Inflammatory macrophage (primary cell): ENCODE data around the gene DNAI4.
"Not testable (repeated sequence)": the region's sequence is repeated elsewhere in the genome, so short reads cannot be mapped to it uniquely, and the experiment has no call there.

Experiments used
- DNase-seq, 2 donors: peaks; one replicate each; pipeline ENCODE4 v3.0.0-alpha.2; 2020 to 2022

DNAI4 gene

GRCh38 chr1:66927528-66927927 is 2.9 kb upstream of the DNAI4 start:
- no peak for DNase-seq

GRCh38 chr1:66925944-66926343 is 1.3 kb upstream of the DNAI4 start:
- DNase-seq: no peak

GRCh38 chr1:66925558-66925910 is 878 bp upstream of the DNAI4 start:
- DNase-seq: no peak

DNA sequence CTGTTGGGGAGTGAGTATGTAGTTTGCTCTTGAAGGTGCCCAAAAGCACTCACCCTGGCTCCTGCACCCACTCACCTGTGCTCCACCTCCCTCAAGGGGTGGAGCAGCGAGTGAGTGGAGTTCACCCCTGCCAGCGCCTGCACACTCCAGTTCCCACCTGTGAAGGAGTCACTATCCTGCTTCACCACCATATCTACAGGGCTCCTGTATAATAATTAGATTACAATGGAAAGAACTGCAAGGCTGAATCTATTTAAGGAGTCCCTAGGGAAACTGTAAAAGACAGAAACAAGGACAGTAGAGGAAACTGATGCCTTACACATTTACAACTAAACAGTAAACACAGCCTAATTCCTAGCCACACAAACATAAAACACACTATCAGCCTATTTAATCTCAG is 4.1 kb downstream of the DNAI4 start:
- DNase-seq: no peak

DNA sequence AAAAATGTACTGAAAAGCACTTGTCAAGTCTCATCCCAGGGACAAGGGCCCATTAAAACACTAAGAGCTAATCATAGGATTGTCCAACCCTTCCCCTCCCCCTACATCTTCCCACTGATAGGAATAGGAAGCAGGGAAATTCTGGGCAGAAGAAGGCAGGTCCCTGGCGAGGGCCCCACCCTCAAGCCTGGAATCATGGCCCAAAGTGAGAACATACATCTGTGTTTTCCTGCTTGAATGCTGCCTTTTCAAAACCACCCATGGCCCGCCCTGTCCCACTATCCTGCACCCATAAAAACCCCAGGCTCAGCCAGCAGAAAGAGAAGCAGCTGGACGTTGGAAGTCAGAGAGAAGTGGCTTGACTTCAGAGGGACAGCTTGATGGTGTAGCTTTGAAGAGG is 4.8 kb downstream of the DNAI4 start:
- DNase-seq: no peak

DNA sequence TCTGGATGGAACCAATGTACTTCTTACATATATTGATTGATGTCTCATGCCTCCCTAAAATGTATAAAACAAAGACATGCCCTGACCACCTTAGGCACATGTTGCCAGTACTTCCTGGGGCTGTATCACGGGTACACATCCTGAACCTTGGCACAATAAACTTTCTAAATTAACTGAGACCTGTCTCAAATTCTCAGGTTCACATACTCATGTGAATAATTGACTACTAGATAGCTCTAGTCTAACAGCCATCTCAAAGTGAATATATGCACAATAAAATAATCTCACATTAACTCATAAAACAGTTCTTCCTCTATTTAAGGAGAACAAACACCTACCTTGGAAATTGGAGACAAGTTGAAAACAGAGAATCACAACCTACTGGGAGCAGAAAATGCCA is 5.6 kb downstream of the DNAI4 start:
- no peak for DNase-seq

DNA sequence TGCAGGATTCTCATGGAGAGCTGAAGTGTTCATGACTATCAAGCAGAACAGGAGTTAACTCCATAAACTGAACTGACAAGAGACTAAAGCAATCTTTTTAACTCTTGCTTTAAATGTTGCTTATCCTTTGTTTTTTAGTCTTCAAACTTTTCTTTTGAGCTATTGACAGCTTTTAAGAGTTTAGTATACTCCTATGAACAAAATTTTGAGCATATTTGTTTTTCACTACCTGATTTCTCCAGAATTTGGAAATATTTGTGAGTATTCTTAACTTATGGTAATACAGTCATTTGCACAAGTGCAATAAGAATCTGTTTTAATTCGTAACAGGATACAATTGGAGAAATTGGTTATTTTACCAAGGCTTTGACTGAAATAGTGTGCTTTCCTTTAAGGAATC is 7.2 kb downstream of the DNAI4 start:
- DNase-seq: no peak

GRCh38 chr1:66916320-66916719 is 8.3 kb downstream of the DNAI4 start:
- no peak for DNase-seq

- not testable (repeated sequence) for DNase-seq
These were observed 9.5 kb downstream of the DNAI4 start for GRCh38 chr1:66915203-66915602.

GRCh38 chr1:66893712-66894111 is 30.9 kb downstream of the DNAI4 start:
- no peak for DNase-seq

DNA sequence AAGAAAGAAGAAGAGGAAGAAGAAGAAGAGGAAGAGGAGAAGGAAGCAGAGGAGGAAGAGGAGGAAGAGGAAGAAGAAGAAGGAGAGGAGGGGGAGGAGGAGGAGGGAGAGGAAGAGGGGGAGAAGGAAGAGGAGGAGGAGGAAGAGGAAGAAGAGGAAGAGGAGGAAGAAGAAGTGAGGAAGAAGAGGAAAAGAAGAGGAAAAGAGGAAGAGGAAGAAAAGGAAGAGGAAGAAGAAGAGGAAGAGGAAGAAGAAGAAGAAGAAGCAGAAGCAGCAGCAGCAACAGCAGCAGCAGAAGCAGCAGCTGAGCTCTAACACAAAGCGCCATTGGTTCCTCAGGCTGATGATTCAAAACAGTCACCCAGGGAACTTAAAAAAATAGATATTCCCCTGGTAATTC is 34.0 kb downstream of the DNAI4 start:
- peak; percentile 18 to 19 for DNase-seq

DNA sequence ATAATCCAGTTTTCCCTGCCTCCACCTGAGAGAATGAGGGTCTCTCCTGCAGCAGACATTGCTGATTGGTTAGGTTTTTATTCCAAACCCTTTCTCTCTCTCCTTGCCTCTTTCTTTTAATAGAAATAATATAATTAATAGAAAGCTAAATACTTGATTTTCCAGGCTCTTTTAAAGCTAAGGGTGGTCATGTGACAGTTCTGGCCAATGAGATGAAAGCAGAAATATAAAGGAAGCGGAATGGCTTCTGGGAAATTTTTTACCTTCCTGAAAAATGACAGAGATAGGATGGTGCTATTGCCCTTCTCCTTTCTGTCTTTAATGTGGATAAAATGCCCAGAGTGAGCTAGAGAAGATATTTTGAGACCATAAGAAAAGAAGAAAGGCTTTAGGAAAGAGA is 35.6 kb downstream of the DNAI4 start:
- no peak for DNase-seq

DNA sequence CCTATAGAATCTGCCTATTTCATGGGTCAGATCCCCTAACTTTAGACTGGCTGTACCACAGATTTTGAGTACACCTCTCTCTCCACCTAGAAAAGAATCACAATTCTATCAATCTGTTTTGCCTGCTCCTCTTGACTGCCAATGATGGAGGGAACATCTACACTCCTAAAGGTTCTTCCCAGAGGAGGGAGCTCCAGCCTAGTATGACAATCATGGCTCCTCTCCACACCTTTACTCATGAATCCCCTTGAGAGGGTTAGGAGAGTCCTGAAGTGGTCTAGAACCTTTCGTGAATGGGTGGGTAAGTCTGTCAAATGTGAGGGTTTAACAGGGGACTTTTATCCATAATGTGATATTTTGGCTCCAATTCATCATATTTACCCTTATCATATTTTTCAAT is 48.0 kb downstream of the DNAI4 start:
- DNase-seq: no peak

GRCh38 chr1:66873111-66873510 is 51.5 kb downstream of the DNAI4 start:
- no peak for DNase-seq

DNA sequence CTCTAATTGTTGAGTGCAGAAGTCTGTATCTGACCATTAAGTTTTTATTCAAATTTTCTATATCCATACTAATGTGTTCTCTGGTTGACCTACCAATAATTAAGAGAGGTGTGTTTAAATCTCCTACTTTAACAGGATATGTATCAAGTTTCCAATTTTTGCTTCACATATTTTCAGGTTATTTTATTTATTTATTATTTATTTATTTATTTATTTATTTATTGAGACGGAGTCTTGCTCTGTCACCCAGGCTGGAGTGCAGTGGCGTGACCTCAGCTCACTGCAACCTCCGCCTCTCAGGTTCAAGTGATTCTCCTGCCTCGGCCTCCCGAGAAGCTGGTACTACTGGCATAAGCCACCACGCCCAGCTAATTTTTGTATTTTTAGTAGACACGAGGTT is 52.6 kb downstream of the DNAI4 start:
- DNase-seq: not testable (repeated sequence)

GRCh38 chr1:66867501-66867900 is 57.2 kb downstream of the DNAI4 start:
- no peak for DNase-seq

DNA sequence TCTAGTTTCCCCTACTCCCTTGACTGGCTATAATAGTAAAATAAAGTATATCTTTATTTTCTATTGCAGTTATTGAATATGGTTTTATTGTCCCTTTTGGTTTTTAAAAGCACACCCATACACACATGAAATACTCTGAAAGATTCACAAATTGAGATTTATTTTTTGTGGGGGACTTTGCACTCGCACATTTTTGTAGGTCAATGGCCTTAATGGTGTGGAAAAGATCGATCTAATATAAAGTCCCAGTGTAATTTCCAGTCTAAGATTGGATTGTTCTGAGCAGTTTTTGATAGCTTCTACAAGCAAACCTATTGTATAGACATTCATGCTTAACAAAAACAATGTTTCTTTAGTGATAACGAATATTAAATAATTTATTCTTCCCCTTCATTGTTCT is 64.1 kb downstream of the DNAI4 start:
- DNase-seq: no peak

- no peak for DNase-seq
These were observed 71.3 kb downstream of the DNAI4 start for GRCh38 chr1:66853379-66853778.

- DNase-seq: no peak
These were observed 71.8 kb downstream of the DNAI4 start for GRCh38 chr1:66852870-66853269.

DNA sequence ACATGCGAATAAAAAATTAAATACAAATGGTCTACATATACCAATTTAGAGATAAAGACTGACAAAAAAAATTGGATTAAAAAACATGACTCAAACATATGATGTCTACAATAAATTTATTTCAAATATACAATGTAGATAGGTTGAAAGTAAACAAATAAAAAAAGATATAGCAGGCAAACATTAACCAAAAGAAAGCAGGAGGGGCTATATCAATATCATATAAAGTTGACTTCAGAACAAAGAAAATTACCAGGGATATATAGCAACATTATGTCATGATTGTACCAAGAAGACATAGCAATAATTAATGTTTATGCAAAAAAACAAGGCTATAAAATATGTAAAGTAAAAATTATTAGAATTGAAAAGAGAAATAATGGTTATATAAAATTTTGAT is 73.7 kb downstream of the DNAI4 start:
- no peak for DNase-seq

DNA sequence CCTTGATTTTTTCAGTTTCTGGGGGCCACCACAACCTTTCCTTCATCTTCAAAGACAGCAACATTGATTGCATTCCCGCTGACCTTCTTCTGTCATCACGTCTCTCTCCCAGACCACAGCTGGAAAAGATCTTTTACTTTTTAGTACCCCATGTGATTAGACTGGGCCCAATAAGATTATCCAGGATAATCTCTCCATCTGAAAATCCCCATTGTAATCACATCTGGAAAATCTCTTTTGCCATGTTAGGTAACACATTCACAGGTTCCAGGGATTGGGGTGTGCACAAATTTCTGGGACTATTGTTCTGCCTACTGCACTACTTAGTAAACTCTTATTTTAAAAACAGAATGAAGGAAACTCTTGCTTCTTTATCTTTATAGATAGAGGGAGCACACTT is 76.5 kb downstream of the DNAI4 start:
- no peak for DNase-seq

- no peak for DNase-seq
These were observed 83.7 kb downstream of the DNAI4 start for GRCh38 chr1:66840929-66841328.

- no peak for DNase-seq
These were observed 89.7 kb downstream of the DNAI4 start for GRCh38 chr1:66834926-66835325.

DNA sequence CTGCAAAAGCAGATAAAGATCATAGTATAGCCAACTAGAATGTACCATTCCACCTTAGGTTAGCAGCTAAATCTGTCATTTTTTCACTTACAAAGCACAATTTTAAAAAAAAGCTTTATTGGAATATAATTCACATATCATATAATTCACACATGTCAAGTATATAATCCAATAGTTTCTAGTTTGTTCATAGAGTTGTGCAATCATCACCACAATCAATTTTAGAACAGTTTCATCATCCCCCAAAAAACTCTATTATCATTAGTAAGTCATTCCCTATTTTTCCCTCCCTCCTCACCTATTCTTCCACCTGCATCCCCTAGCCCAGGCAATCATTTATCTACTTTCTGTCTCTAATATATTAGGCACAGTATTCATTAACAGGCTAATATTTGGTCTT is 91.5 kb downstream of the DNAI4 start:
- DNase-seq: no peak

- DNase-seq: no peak
These were observed 93.0 kb downstream of the DNAI4 start for GRCh38 chr1:66831529-66832239.
